Coronary artery (tissue), 2 donors: ENCODE results near the gene DCP2.

Experiments used
- DNase-seq: peaks from one replicate; pipeline ENCODE4 v3.0.0-alpha.2; 2017; ENCODE audit warnings: low spot score
- H3K27ac ChIP-seq, 2 donors: fragments of 200-600 bp; sonication (generic); one replicate each; pipeline ENCODE4 v1.5.1; 2016 to 2019
- H3K4me3 ChIP-seq: fragments of 200-600 bp; sonication (generic); 2 replicates; pipeline ENCODE4 v1.5.1; 2016; ENCODE audit warnings: mild to moderate bottlenecking, moderate library complexity
- TF ChIP-seq, protein P1 (sequence below): fragments of 200-600 bp; sonication (generic); IDR thresholded peaks from one replicate; pipeline ENCODE4 v1.5.1; 2019; ENCODE audit warnings: antibody characterized with exemption

The DCP2 gene

DNA sequence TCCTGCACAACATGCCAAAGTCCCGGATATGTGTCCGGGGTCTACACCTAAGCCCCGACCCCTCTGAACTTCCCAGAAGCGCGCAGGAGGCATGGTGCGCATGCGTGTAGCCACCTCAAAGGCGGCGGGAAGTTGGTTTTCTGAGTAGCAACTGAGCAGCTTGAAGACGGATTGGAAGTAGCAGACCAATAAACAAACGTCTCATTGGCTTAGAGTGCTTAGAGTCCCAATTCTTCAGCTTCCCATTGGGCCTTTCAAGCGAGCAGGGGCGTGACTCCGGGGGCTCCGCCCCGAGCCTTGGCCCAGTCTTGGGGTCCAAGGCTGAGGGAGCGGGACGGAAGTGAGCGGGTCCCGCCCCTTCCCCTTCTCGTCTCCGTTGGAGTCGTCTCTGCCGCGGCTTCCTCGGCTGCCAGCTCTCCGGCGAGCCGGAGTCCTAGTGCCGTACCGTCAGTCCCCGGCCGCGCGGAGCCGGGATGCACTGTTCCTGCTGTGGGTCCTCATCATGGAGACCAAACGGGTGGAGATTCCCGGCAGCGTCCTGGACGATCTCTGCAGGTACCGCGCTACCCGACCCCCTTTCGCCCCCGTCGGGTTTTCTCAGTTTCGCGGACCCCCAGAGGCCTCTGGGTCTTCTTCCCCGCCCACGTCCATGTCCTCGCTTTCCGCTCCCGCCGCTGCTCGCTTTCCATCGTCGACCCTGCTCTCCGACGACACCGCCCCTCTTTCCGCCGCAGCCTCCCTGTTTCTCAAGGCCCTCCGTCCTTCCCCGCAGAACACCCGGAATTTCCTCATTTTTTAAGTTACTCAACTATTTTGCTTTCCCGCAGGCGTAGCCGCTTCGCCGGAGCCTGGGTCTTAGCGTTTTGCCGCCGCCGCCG, at the start of gene DCP2:
TSS of gene DCP2 (plus strand) at position 367 of the 878 bp plus-strand sequence. CDS start at position 503, 136 bp downstream.
- TF ChIP-seq, protein P1, sequence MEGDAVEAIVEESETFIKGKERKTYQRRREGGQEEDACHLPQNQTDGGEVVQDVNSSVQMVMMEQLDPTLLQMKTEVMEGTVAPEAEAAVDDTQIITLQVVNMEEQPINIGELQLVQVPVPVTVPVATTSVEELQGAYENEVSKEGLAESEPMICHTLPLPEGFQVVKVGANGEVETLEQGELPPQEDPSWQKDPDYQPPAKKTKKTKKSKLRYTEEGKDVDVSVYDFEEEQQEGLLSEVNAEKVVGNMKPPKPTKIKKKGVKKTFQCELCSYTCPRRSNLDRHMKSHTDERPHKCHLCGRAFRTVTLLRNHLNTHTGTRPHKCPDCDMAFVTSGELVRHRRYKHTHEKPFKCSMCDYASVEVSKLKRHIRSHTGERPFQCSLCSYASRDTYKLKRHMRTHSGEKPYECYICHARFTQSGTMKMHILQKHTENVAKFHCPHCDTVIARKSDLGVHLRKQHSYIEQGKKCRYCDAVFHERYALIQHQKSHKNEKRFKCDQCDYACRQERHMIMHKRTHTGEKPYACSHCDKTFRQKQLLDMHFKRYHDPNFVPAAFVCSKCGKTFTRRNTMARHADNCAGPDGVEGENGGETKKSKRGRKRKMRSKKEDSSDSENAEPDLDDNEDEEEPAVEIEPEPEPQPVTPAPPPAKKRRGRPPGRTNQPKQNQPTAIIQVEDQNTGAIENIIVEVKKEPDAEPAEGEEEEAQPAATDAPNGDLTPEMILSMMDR, result no peak
- DNase-seq, result peak; percentile 98

GRCh38 chr5:112929336-112930081, 47.1 kb upstream of the DCP2 start:
- DNase-seq, result no peak
- Histone ChIP-seq H3K4me3 (no peak overlapping the region), H3K27ac (no peak overlapping the region)
- TF ChIP-seq, protein P1, result no peak

More for the DNA sequence above, at the start of gene DCP2:
- H3K4me3 ChIP-seq, result peak within 1 kb of the TSS; percentile 77
- H3K27ac ChIP-seq, result peak within 1 kb of the TSS; percentile 85 to 86

DNA sequence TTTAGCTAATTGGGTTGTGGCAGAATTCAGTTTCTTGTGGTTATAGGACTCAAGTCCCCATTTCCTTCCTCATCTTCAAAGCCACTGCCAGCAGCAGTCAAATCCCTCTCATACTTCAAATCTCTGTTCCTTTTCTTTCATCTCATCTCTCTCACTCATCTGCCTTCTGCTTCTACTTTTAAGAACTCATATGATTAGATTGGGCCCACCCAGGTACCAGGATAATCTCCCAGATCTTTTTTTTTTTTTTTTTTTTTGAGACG, 46.6 kb upstream of the DCP2 start:
- DNase-seq, result no peak
- no peak overlapping the region for H3K4me3 ChIP-seq
- TF ChIP-seq, protein P1, result no peak
- no peak overlapping the region for H3K27ac ChIP-seq

DNA sequence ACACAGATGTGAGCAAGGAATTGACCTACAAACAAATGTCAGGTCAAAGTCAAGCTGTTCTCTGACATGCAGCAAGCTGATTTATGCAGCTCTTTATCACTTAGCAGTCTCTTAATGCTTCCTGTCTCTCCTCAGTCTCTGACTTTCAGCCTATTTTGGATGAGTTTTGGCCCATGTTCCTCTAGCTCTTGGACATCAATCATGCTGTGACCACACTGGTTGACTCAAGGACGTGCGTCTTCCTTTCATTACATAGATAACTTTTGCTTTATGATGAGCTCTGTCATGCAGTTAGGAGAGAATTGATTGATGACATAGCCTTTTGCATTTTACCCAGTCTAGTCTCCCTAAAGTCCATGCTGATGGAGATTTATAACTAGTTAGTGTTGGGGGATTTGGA, 45.1 kb upstream of the DCP2 start:
- Histone ChIP-seq H3K27ac (no peak overlapping the region), H3K4me3 (no peak overlapping the region)
- TF ChIP-seq, protein P1, result no peak
- DNase-seq, result no peak

DNA sequence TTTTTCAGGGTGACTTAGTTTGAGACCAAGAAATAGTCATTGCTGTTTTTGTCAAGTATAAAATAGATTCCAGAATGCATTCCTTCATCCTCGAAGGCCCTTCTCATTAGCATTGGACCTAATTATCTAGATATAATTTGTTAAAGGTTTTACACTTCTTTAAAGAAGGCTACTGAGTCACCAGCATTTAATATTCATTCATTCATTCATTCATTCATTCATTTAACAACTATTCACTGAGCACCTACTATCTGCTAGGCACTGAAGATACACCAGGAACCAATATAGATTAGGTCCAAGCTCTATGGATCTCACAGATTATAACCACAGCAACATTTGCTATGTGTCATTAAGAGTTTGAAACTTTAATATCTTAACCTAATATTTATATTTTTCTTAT, 43.5 kb upstream of the DCP2 start:
- no peak for DNase-seq
- Histone ChIP-seq H3K27ac (no peak overlapping the region), H3K4me3 (no peak overlapping the region)
- TF ChIP-seq, protein P1, result no peak

DNA sequence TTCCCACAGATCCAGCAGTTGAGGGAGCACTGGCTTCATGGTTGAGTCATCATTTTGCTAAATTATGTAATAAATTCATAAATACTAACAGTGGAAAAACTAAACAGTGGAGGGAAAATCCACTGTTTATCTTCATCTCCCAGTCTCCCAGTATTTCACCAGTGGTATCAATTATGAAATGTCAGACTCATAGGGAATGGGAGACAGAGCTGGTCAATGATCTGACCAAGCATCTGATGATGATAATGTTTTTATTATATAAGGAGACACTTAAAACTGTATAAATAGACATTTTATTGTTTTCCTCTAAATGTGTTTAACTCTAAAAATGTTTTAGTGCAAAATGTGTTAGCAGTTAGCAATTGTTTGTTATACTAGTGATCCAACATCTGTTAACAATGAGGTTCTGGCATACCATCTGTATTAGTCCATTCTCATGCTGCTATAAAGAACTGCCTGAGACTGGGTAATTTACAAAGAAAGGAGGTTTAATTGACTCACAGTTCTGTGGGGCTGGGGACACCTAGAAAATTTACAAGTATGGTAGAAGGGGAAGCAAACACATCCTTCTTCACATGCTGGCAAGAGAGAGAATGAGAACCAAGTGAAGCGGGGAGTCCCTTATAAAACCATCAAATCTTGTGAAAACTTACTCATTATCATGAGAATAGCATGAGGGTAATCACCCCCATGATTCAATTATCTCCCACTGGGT, 42.8 kb upstream of the DCP2 start:
- Histone ChIP-seq H3K27ac (no peak overlapping the region), H3K4me3 (no peak overlapping the region)
- TF ChIP-seq, protein P1, result no peak
- no peak for DNase-seq
